GM12892 (cell line): Measurements from ENCODE around the gene CACHD1.

Source experiments
- POLR2A ChIP-seq: IDR thresholded peaks from 2 replicates; pipeline ENCODE4 v1.6.1; 2011; ENCODE audit warnings: low read depth, low read length, control low read depth
- POLR2AphosphoS5 ChIP-seq: IDR thresholded peaks from 2 replicates; pipeline ENCODE4 v1.6.1; 2011; ENCODE audit warnings: low read depth, low read length, control low read depth
- TAF1 ChIP-seq: IDR thresholded peaks from 2 replicates; pipeline ENCODE4 v1.6.1; 2011; ENCODE audit warnings: low read depth, mild to moderate bottlenecking, control low read depth, low read length, borderline replicate concordance

- TF ChIP-seq POLR2A: no peak
- no peak for TF ChIP-seq POLR2AphosphoS5
- TF ChIP-seq TAF1: no peak
Measured at GRCh38 chr1:64453688-64454087, 16.2 kb upstream of the CACHD1 start.
